MV-4-11 (cell line): ENCODE measurements around the gene PTPRN2.
"Not testable (repeated sequence)": the region's sequence is repeated elsewhere in the genome, so short reads cannot be mapped to it uniquely, and the experiment has no call there.

ENCODE experiments used
- DNase-seq: peaks from one replicate; lab custom pipeline; 2025; lab: John Stamatoyannopoulos, UW

Gene PTPRN2

GRCh38 chr7:157900556-157900955 is 687.1 kb downstream of the PTPRN2 start:
- no peak for DNase-seq

- DNase-seq, result no peak
Observed at GRCh38 chr7:157900011-157900410, 687.6 kb downstream of the PTPRN2 start.

- no peak for DNase-seq
Observed at GRCh38 chr7:157898802-157899505, 688.7 kb downstream of the PTPRN2 start.

- no peak for DNase-seq
Observed at GRCh38 chr7:157898261-157898660, 689.4 kb downstream of the PTPRN2 start.

GRCh38 chr7:157897681-157898080 is 689.9 kb downstream of the PTPRN2 start:
- no peak for DNase-seq

GRCh38 chr7:157896774-157897555 is 690.7 kb downstream of the PTPRN2 start:
- no peak for DNase-seq

GRCh38 chr7:157896376-157896675 is 691.3 kb downstream of the PTPRN2 start:
- not testable (repeated sequence) for DNase-seq

- DNase-seq, result no peak
Observed at GRCh38 chr7:157895520-157896375, 691.9 kb downstream of the PTPRN2 start.

GRCh38 chr7:157895098-157895497 is 692.5 kb downstream of the PTPRN2 start:
- not testable (repeated sequence) for DNase-seq

GRCh38 chr7:157893535-157894044 is 694.0 kb downstream of the PTPRN2 start:
- no peak for DNase-seq

GRCh38 chr7:157892751-157893523 is 694.7 kb downstream of the PTPRN2 start:
- DNase-seq, result no peak

- DNase-seq, result no peak
Observed at GRCh38 chr7:157890921-157891401, 696.7 kb downstream of the PTPRN2 start.

- no peak for DNase-seq
Observed at GRCh38 chr7:157889480-157889879, 698.1 kb downstream of the PTPRN2 start.

GRCh38 chr7:157888579-157888978 is 699.0 kb downstream of the PTPRN2 start:
- no peak for DNase-seq

- no peak for DNase-seq
Observed at GRCh38 chr7:157887400-157887799, 700.2 kb downstream of the PTPRN2 start.

GRCh38 chr7:157886711-157887110 is 700.9 kb downstream of the PTPRN2 start:
- no peak for DNase-seq

- DNase-seq, result no peak
Observed at GRCh38 chr7:157886266-157886665, 701.4 kb downstream of the PTPRN2 start.

- DNase-seq, result no peak
Observed at GRCh38 chr7:157885140-157885539, 702.5 kb downstream of the PTPRN2 start.

- no peak for DNase-seq
Observed at GRCh38 chr7:157884461-157885062, 703.1 kb downstream of the PTPRN2 start.

- no peak for DNase-seq
Observed at GRCh38 chr7:157881048-157881771, 706.4 kb downstream of the PTPRN2 start.
